Neuronal stem cell (in vitro differentiated cells): ENCODE measurements around the gene TACR1.

ENCODE experiments used
- DNase-seq: peaks from one replicate; pipeline ENCODE4 v3.0.0-alpha.2; 2013; ENCODE audit warnings: low spot score
- H2AFZ ChIP-seq: one replicate; pipeline ENCODE4 v1.6.1; 2013; ENCODE audit warnings: mild to moderate bottlenecking, low read length, inconsistent platforms
- H2AK5ac ChIP-seq: 2 replicates; pipeline ENCODE4 v1.6.1; 2013; ENCODE audit warnings: low read depth, mild to moderate bottlenecking, inconsistent platforms, low read length, moderate library complexity, mixed read lengths
- H2BK120ac ChIP-seq: 2 replicates; pipeline ENCODE4 v1.6.1; 2013; ENCODE audit warnings: low read depth, mild to moderate bottlenecking, inconsistent platforms, low read length, moderate library complexity, mixed read lengths
- H2BK12ac ChIP-seq: one replicate; pipeline ENCODE4 v1.6.1; 2013; ENCODE audit warnings: low read length, inconsistent platforms
- H2BK15ac ChIP-seq: 2 replicates; pipeline ENCODE4 v1.6.1; 2013; ENCODE audit warnings: mild to moderate bottlenecking, low read length, inconsistent platforms, mixed read lengths
- H2BK5ac ChIP-seq: one replicate; pipeline ENCODE4 v1.6.1; 2013; ENCODE audit warnings: inconsistent platforms, mild to moderate bottlenecking, low read length, moderate library complexity
- H3K14ac ChIP-seq: one replicate; pipeline ENCODE4 v1.6.1; 2013; ENCODE audit warnings: low read length, inconsistent platforms
- H3K18ac ChIP-seq: 2 replicates; pipeline ENCODE4 v1.6.1; 2013; ENCODE audit warnings: low read length, inconsistent platforms
- H3K23ac ChIP-seq: 2 replicates; pipeline ENCODE4 v1.6.1; 2013; ENCODE audit warnings: low read depth, mild to moderate bottlenecking, mixed read lengths, low read length, inconsistent platforms; ENCODE audit not compliant: poor library complexity
- H3K27ac ChIP-seq: replicated peaks from 3 replicates; pipeline ENCODE4 v1.5.1; 2013; ENCODE audit warnings: low read length, inconsistent platforms
- H3K27me3 ChIP-seq, 3 experiments: 2 replicates each; pipeline ENCODE4 v1.6.1; 2013; ENCODE audit warnings: low read length in 3 of 3, mild to moderate bottlenecking in 2 of 3, inconsistent platforms in 1 of 3, low read depth in 1 of 3, mixed read lengths in 1 of 3, moderate library complexity in 1 of 3; ENCODE audit not compliant: control insufficient read depth in 3 of 3, insufficient read depth in 3 of 3
- H3K36me3 ChIP-seq, 2 donors: replicated peaks in 1 of 2; 2 replicates each; pipeline ENCODE4 v1.6.1; 2013; ENCODE audit warnings: low read length in 2 of 2; ENCODE audit not compliant: control insufficient read depth in 2 of 2, insufficient read depth in 2 of 2
- H3K4ac ChIP-seq: 2 replicates; pipeline ENCODE4 v1.6.1; 2013; ENCODE audit warnings: inconsistent platforms, mild to moderate bottlenecking, low read length, moderate library complexity
- H3K4me1 ChIP-seq, 2 donors: 1 replicate in 1 of 2; 2 replicates in 1 of 2; pipeline ENCODE4 v1.6.1; 2013; ENCODE audit warnings: low read length in 2 of 2, low read depth in 1 of 2; ENCODE audit not compliant: control insufficient read depth in 2 of 2, insufficient read depth in 1 of 2
- H3K4me2 ChIP-seq: one replicate; pipeline ENCODE4 v1.6.1; 2013; ENCODE audit warnings: mild to moderate bottlenecking, low read length, inconsistent platforms; ENCODE audit not compliant: insufficient read depth, poor library complexity, severe bottlenecking
- H3K4me3 ChIP-seq, 2 donors: 2 replicates each; pipeline ENCODE4 v1.5.1; 2013; ENCODE audit warnings: low read length in 2 of 2, mild to moderate bottlenecking in 2 of 2, inconsistent platforms in 1 of 2, moderate library complexity in 1 of 2
- H3K79me1 ChIP-seq: one replicate; pipeline ENCODE4 v1.6.1; 2013; ENCODE audit warnings: low read depth, mild to moderate bottlenecking, inconsistent platforms, low read length, moderate library complexity
- H3K9ac ChIP-seq: one replicate; pipeline ENCODE4 v1.6.1; 2013; ENCODE audit warnings: mild to moderate bottlenecking, low read depth, low read length, inconsistent platforms; ENCODE audit not compliant: poor library complexity
- H3K9me3 ChIP-seq, 2 donors: replicated peaks in 1 of 2; 2 replicates each; pipeline versions ENCODE3 to v1.6.1; 2013; ENCODE audit warnings: low read length in 2 of 2, mild to moderate bottlenecking in 2 of 2, inconsistent platforms in 1 of 2, low read depth in 1 of 2, mixed read lengths in 1 of 2, moderate library complexity in 1 of 2; ENCODE audit not compliant: control insufficient read depth in 2 of 2, insufficient read depth in 1 of 2
- H4K8ac ChIP-seq: one replicate; pipeline ENCODE4 v1.6.1; 2013; ENCODE audit warnings: low read depth, mild to moderate bottlenecking, inconsistent platforms, low read length, moderate library complexity
- H4K91ac ChIP-seq: one replicate; pipeline ENCODE4 v1.6.1; 2013; ENCODE audit warnings: low read length, low read depth, mild to moderate bottlenecking, inconsistent platforms; ENCODE audit not compliant: poor library complexity
- WGBS, 2 donors: extraction: QIAGEN DNeasy Blood & Tissue Kit; methylation state at CpG; one replicate each; pipeline ENCODE4 v1.1.7; 2013; ENCODE audit warnings: missing lambda C conversion rate in 2 of 2, mixed read lengths in 1 of 2; ENCODE audit not compliant: insufficient read length in 2 of 2, insufficient replicate concordance in 1 of 2; ENCODE audit errors: extremely low coverage in 2 of 2; 5-methylcytosine and 5-hydroxymethylcytosine counted together

Gene TACR1

GRCh38 chr2:75071766-75072165 is 127.6 kb downstream of the TACR1 start:
- no peak overlapping the region for H3K14ac ChIP-seq
- no peak overlapping the region for H2BK12ac ChIP-seq
- no peak overlapping the region for H3K4me3 ChIP-seq
- no peak overlapping the region for H2AK5ac ChIP-seq
- no peak overlapping the region for H3K4me2 ChIP-seq
- no peak overlapping the region for H3K23ac ChIP-seq
- no peak overlapping the region for H2BK120ac ChIP-seq
- no peak overlapping the region for H3K4ac ChIP-seq
- no peaks in the 10 kb centered on the region for H3K79me1 ChIP-seq
- H3K36me3 ChIP-seq, result no peaks in the 10 kb centered on the region
- H3K18ac ChIP-seq, result no peak overlapping the region
- no peak overlapping the region for H3K27ac ChIP-seq
- H4K91ac ChIP-seq, result no peak overlapping the region
- H3K4me1 ChIP-seq, result no peaks in the 10 kb centered on the region
- H3K27me3 ChIP-seq, result no peaks in the 10 kb centered on the region
- DNase-seq, result no peak
- H3K9ac ChIP-seq, result no peak overlapping the region
- peak overlapping the region; percentile 58 for H4K8ac ChIP-seq
- no CpG with 5 or more reads among the region's 5 CpGs for WGBS, 2 donors
- H2BK15ac ChIP-seq, result no peak overlapping the region
- no peaks in the 10 kb centered on the region for H3K9me3 ChIP-seq
- H2AFZ ChIP-seq, result no peak overlapping the region
- no peak overlapping the region for H2BK5ac ChIP-seq

GRCh38 chr2:75068546-75068945 is 130.8 kb downstream of the TACR1 start:
- no CpG with 5 or more reads among the region's 1 CpG for WGBS, 2 donors
- Histone ChIP-seq H2AK5ac (no peak overlapping the region), H3K23ac (no peak overlapping the region), H2BK12ac (no peak overlapping the region), H2BK120ac (no peak overlapping the region), H3K9ac (no peak overlapping the region), H3K27ac (no peak overlapping the region), H3K36me3 (no peaks in the 10 kb centered on the region), H3K9me3 (no peaks in the 10 kb centered on the region), H3K18ac (no peak overlapping the region), H2BK5ac (no peak overlapping the region), H3K14ac (no peak overlapping the region), H3K4me3 (no peak overlapping the region), H3K4ac (no peak overlapping the region), H4K91ac (no peak overlapping the region), H3K79me1 (no peaks in the 10 kb centered on the region), H3K4me1 (peaks cover 0 to 2% of the 10 kb centered on the region in 2 donors), H2BK15ac (no peak overlapping the region), H3K4me2 (no peak overlapping the region), H2AFZ (no peak overlapping the region), H4K8ac (no peak overlapping the region), H3K27me3 (no peaks in the 10 kb centered on the region)
- no peak for DNase-seq

- Histone ChIP-seq H3K79me1 (no peaks in the 10 kb centered on the region), H2BK120ac (no peak overlapping the region), H2BK15ac (no peak overlapping the region), H2BK5ac (no peak overlapping the region), H2AK5ac (no peak overlapping the region), H3K4me1 (peaks cover 0 to 2% of the 10 kb centered on the region in 2 donors), H4K8ac (no peak overlapping the region), H3K9ac (no peak overlapping the region), H3K18ac (no peak overlapping the region), H3K27me3 (no peaks in the 10 kb centered on the region), H4K91ac (no peak overlapping the region), H3K9me3 (no peaks in the 10 kb centered on the region), H2BK12ac (no peak overlapping the region), H3K14ac (no peak overlapping the region), H3K4me2 (no peak overlapping the region), H3K27ac (no peak overlapping the region), H3K4me3 (no peak overlapping the region), H3K4ac (no peak overlapping the region), H3K23ac (no peak overlapping the region), H2AFZ (no peak overlapping the region), H3K36me3 (no peaks in the 10 kb centered on the region)
- WGBS, 2 donors, result no CpG with 5 or more reads among the region's 2 CpGs
- no peak for DNase-seq
Observed at GRCh38 chr2:75067506-75067905, 131.8 kb downstream of the TACR1 start.

GRCh38 chr2:75066121-75066902 is 133.0 kb downstream of the TACR1 start:
- Histone ChIP-seq H3K27me3 (no peaks in the 10 kb centered on the region), H3K9ac (no peak overlapping the region), H2BK15ac (no peak overlapping the region), H3K4me2 (no peak overlapping the region), H3K4me1 (peaks cover 0 to 2% of the 10 kb centered on the region in 2 donors), H2BK5ac (no peak overlapping the region), H3K36me3 (no peaks in the 10 kb centered on the region), H3K27ac (no peak overlapping the region), H3K9me3 (no peaks in the 10 kb centered on the region), H3K23ac (no peak overlapping the region), H2BK120ac (no peak overlapping the region), H3K4me3 (no peak overlapping the region), H3K4ac (no peak overlapping the region), H2BK12ac (no peak overlapping the region), H3K79me1 (no peaks in the 10 kb centered on the region), H4K8ac (no peak overlapping the region), H2AK5ac (no peak overlapping the region), H3K14ac (no peak overlapping the region), H4K91ac (no peak overlapping the region), H3K18ac (no peak overlapping the region), H2AFZ (no peak overlapping the region)
- WGBS, 2 donors, result no CpG with 5 or more reads among the region's 6 CpGs
- DNase-seq, result no peak
